ENCODE results near the gene HOXA2.

HOXA2 gene

DNA sequence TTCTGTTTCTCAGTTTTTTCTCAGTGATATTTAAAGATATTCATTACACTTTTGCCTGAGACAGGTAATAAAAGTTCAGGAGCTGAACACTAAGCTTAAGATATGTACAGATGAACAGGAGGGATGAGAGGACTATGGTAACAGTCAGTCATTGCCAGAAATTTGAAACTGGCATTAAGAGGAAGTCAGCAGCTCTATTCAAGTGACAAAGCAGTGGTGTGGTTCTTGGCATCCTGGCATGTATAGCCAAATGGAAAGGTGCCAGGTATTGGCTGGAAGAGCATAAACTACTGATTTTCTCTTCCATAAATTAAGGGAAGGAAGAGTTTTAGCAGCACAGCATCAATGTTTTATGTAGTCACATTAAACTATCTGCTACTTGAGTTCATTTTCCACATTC is 29.4 kb downstream of the HOXA2 start:
- Histone ChIP-seq H3K27me3 (ENCODE audit: control insufficient read depth, insufficient read depth, low read length) (no peaks in the 10 kb centered on the region), H3K4me1 (ENCODE audit: control insufficient read depth, insufficient read depth, low read length) (no peaks in the 10 kb centered on the region), H3K9ac (ENCODE audit: low read length) (no peak overlapping the region), H3K27ac (ENCODE audit: low read depth, low read length) (no peak overlapping the region), H3K36me3 (ENCODE audit: control insufficient read depth, insufficient read depth, low read length) (no peaks in the 10 kb centered on the region), H3K4me3 (ENCODE audit: low read length) (no peak overlapping the region)

GRCh38 chr7:27071622-27072390 is 30.7 kb downstream of the HOXA2 start:
- Histone ChIP-seq H3K4me3 (ENCODE audit: low read length) (no peak overlapping the region), H3K9ac (ENCODE audit: low read length) (no peak overlapping the region), H3K27ac (ENCODE audit: low read depth, low read length) (no peak overlapping the region), H3K27me3 (ENCODE audit: control insufficient read depth, insufficient read depth, low read length) (no peaks in the 10 kb centered on the region), H3K36me3 (ENCODE audit: control insufficient read depth, insufficient read depth, low read length) (no peaks in the 10 kb centered on the region), H3K4me1 (ENCODE audit: control insufficient read depth, insufficient read depth, low read length) (no peaks in the 10 kb centered on the region)

GRCh38 chr7:27068259-27068658 is 34.2 kb downstream of the HOXA2 start:
- Histone ChIP-seq H3K27me3 (ENCODE audit: control insufficient read depth, insufficient read depth, low read length) (peaks cover 2% of the 10 kb centered on the region), H3K27ac (ENCODE audit: low read depth, low read length) (no peak overlapping the region), H3K4me1 (ENCODE audit: control insufficient read depth, insufficient read depth, low read length) (no peaks in the 10 kb centered on the region), H3K4me3 (ENCODE audit: low read length) (no peak overlapping the region), H3K36me3 (ENCODE audit: control insufficient read depth, insufficient read depth, low read length) (no peaks in the 10 kb centered on the region), H3K9ac (ENCODE audit: low read length) (no peak overlapping the region)

DNA sequence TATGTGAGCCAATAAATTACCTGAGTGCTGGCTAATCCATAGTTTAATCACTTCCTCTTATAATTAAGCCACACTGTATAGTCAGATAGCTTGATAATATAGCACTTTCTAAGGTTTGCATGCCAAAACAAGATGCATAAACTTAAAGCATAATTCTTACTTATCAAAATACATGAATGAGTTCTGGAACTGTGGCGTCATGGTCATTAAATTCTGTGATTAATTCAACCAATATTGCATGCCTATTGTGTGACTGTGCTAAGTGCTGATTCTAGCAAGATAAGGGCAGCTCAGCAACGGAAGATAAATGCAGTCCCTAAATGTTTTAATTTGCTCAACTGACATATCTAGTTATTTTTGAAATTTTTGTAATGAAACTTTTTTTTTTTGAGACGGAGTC is 36.3 kb downstream of the HOXA2 start:
- no peaks in the 10 kb centered on the region for H3K36me3 ChIP-seq (ENCODE audit: control insufficient read depth, insufficient read depth, low read length)
- H3K27ac ChIP-seq (ENCODE audit: low read depth, low read length), result no peak overlapping the region

GRCh38 chr7:27065709-27066108 is 36.8 kb downstream of the HOXA2 start:
- H3K4me1 ChIP-seq (ENCODE audit: control insufficient read depth, insufficient read depth, low read length), result no peaks in the 10 kb centered on the region
- H3K36me3 ChIP-seq (ENCODE audit: control insufficient read depth, insufficient read depth, low read length), result no peaks in the 10 kb centered on the region
- no peak overlapping the region for H3K4me3 ChIP-seq (ENCODE audit: low read length)
- H3K27ac ChIP-seq (ENCODE audit: low read depth, low read length), result no peak overlapping the region
- H3K9ac ChIP-seq (ENCODE audit: low read length), result no peak overlapping the region
- peaks cover 2% of the 10 kb centered on the region for H3K27me3 ChIP-seq (ENCODE audit: control insufficient read depth, insufficient read depth, low read length)

More for the DNA sequence above, 36.3 kb downstream of the HOXA2 start:
- Histone ChIP-seq H3K4me3 (ENCODE audit: low read length) (no peak overlapping the region), H3K27me3 (ENCODE audit: control insufficient read depth, insufficient read depth, low read length) (peaks cover 2% of the 10 kb centered on the region), H3K4me1 (ENCODE audit: control insufficient read depth, insufficient read depth, low read length) (no peaks in the 10 kb centered on the region), H3K9ac (ENCODE audit: low read length) (no peak overlapping the region)

- no peaks in the 10 kb centered on the region for H3K4me1 ChIP-seq (ENCODE audit: control insufficient read depth, insufficient read depth, low read length)
- no peak overlapping the region for H3K9ac ChIP-seq (ENCODE audit: low read length)
- H3K27ac ChIP-seq (ENCODE audit: low read depth, low read length), result no peak overlapping the region
- no peaks in the 10 kb centered on the region for H3K36me3 ChIP-seq (ENCODE audit: control insufficient read depth, insufficient read depth, low read length)
- H3K4me3 ChIP-seq (ENCODE audit: low read length), result no peak overlapping the region
- H3K27me3 ChIP-seq (ENCODE audit: control insufficient read depth, insufficient read depth, low read length), result peaks cover 2% of the 10 kb centered on the region
Measured at GRCh38 chr7:27064661-27065060, 37.8 kb downstream of the HOXA2 start.

DNA sequence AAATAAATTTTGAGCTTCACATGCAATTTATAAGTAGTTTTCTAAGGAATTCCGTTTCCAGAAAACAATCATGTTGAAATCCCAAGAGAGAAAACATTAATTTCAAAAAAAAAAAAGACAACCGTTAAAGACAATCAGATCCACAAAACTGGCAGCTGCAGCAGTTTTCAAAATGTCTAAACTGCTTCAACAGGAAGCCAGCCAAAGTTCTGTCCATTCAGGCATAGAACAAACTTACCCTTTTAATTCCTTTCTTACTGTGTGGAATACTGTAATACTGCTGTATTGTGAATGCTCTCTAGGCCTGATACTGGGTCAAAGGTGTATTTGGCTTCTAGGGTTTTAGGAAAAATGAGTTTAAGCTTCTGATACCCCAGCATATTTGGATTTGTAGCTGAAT is 38.3 kb downstream of the HOXA2 start:
- H3K27me3 ChIP-seq (ENCODE audit: control insufficient read depth, insufficient read depth, low read length), result peaks cover 2% of the 10 kb centered on the region
- H3K4me1 ChIP-seq (ENCODE audit: control insufficient read depth, insufficient read depth, low read length), result no peaks in the 10 kb centered on the region
- H3K36me3 ChIP-seq (ENCODE audit: control insufficient read depth, insufficient read depth, low read length), result no peaks in the 10 kb centered on the region
- H3K9ac ChIP-seq (ENCODE audit: low read length), result no peak overlapping the region
- H3K4me3 ChIP-seq (ENCODE audit: low read length), result no peak overlapping the region
- no peak overlapping the region for H3K27ac ChIP-seq (ENCODE audit: low read depth, low read length)

DNA sequence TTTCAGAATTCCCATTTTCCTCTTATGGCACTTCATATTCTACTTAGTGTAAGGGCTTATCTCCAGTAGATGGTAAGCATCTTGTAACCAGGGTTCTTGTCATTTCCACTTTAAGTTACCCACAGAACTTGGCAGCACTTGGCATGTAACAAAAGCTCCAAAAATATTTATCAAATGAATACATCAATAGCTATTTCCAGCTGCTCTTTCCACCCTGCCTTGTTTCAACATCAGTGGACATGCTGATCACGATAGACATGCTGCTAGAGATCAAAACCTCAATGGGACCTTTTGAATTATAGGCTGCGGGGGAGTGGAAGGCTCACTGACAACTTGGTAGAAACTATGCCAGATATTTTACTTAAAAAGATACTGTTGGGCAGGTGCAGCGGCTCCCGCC is 39.5 kb downstream of the HOXA2 start:
- no peaks in the 10 kb centered on the region for H3K4me1 ChIP-seq (ENCODE audit: control insufficient read depth, insufficient read depth, low read length)
- peaks cover 2% of the 10 kb centered on the region for H3K27me3 ChIP-seq (ENCODE audit: control insufficient read depth, insufficient read depth, low read length)
- H3K4me3 ChIP-seq (ENCODE audit: low read length), result no peak overlapping the region
- no peak overlapping the region for H3K9ac ChIP-seq (ENCODE audit: low read length)
- H3K27ac ChIP-seq (ENCODE audit: low read depth, low read length), result no peak overlapping the region
- no peaks in the 10 kb centered on the region for H3K36me3 ChIP-seq (ENCODE audit: control insufficient read depth, insufficient read depth, low read length)

DNA sequence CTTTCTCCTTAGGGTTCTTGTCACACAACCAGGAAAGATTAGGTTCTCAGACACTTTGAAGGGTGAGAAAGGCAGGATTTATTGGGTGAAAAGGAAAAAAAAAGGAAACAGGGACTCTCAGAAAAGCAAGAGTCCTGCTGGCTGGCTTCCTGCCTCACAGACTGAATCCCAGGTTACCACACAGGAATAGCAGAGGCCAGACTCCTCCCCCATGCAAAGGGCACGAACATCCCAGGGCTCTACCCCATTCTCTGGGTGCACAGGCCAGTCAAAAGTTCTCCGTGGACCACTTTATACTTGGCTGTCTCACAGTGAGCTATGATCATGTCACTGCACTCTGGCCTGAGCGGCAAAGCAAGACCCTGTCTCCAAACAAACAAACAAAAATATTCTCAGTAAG is 49.3 kb downstream of the HOXA2 start:
- no peaks in the 10 kb centered on the region for H3K36me3 ChIP-seq (ENCODE audit: control insufficient read depth, insufficient read depth, low read length)
- H3K27me3 ChIP-seq (ENCODE audit: control insufficient read depth, insufficient read depth, low read length), result no peaks in the 10 kb centered on the region
- H3K27ac ChIP-seq (ENCODE audit: low read depth, low read length), result no peak overlapping the region
- H3K4me3 ChIP-seq (ENCODE audit: low read length), result no peak overlapping the region
- H3K9ac ChIP-seq (ENCODE audit: low read length), result no peak overlapping the region
- H3K4me1 ChIP-seq (ENCODE audit: control insufficient read depth, insufficient read depth, low read length), result no peaks in the 10 kb centered on the region

DNA sequence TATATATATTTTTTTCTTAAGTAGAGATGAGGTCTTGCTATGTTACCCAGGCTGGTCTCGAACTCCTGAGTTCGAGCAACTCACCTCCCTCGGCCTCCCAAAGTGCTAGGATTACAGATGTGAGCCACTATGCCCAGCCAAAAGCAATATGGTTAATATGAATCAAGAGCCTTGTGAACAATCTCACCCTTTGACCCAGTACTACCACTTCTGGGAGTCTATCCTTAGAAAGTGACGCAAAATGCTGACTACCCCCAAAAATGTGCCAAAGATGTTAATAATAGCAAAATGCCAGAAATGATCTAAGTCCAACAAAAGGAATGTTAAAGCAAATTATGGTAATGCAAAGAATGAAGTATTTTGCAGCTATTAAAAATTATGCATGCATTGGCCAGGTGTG is 51.0 kb downstream of the HOXA2 start:
- no peaks in the 10 kb centered on the region for H3K36me3 ChIP-seq (ENCODE audit: control insufficient read depth, insufficient read depth, low read length)
- no peaks in the 10 kb centered on the region for H3K27me3 ChIP-seq (ENCODE audit: control insufficient read depth, insufficient read depth, low read length)
- no peak overlapping the region for H3K27ac ChIP-seq (ENCODE audit: low read depth, low read length)
- no peaks in the 10 kb centered on the region for H3K4me1 ChIP-seq (ENCODE audit: control insufficient read depth, insufficient read depth, low read length)
- no peak overlapping the region for H3K4me3 ChIP-seq (ENCODE audit: low read length)
- H3K9ac ChIP-seq (ENCODE audit: low read length), result no peak overlapping the region

Measured in rectal smooth muscle tissue (tissue), 1 donor.